Glutamatergic neuron (in vitro differentiated cells): ENCODE data around the gene FRAS1. TPM values are rescaled to one million over a fixed set of nuclear protein-coding genes. Genes with fewer than 3 reads are reported as not detected.
"Not testable (repeated sequence)": the region's sequence is repeated elsewhere in the genome, so short reads cannot be mapped to it uniquely, and the experiment has no call there.

Experiments
- DNase-seq: peaks from one replicate; pipeline ENCODE4 v3.0.0; 2022
- H3K27ac Mint-ChIP-seq: one replicate; pipeline ENCODE4 v1.8.0; 2020; ENCODE audit warnings: mild to moderate bottlenecking, mixed read lengths, inconsistent platforms; ENCODE audit not compliant: unreplicated experiment
- H3K27me3 Mint-ChIP-seq: one replicate; pipeline ENCODE4 v1.8.0; 2020; ENCODE audit warnings: mild to moderate bottlenecking, moderate library complexity, mixed read lengths, inconsistent platforms; ENCODE audit not compliant: unreplicated experiment
- H3K36me3 Mint-ChIP-seq: one replicate; pipeline ENCODE4 v1.8.0; 2020; ENCODE audit warnings: mild to moderate bottlenecking, mixed read lengths, inconsistent platforms; ENCODE audit not compliant: unreplicated experiment
- H3K4me1 Mint-ChIP-seq: one replicate; pipeline ENCODE4 v1.8.0; 2020; ENCODE audit warnings: mild to moderate bottlenecking, low read depth, mixed read lengths, inconsistent platforms; ENCODE audit not compliant: unreplicated experiment
- H3K4me3 Mint-ChIP-seq: one replicate; pipeline ENCODE4 v1.8.0; 2020; ENCODE audit warnings: mild to moderate bottlenecking, mixed read lengths, inconsistent platforms; ENCODE audit not compliant: unreplicated experiment
- H3K9me3 Mint-ChIP-seq: one replicate; pipeline ENCODE4 v1.8.0; 2020; ENCODE audit warnings: mild to moderate bottlenecking, moderate library complexity, mixed read lengths, inconsistent platforms; ENCODE audit not compliant: unreplicated experiment
- CTCF ChIP-seq: fragments of 200-600 bp; sonication (generic); IDR thresholded peaks from one replicate; pipeline ENCODE4 v1.5.0; 2021; ENCODE audit not compliant: partially characterized antibody, unreplicated experiment
- total RNA-seq: library from RNA; stranded (reverse); fragmentation: NEBNext Ultra II Directional; extraction: Animal tissue kit (Norgen Biotek cat#: 25700); gene quantifications from one replicate; pipeline ENCODE4 v1.2.1, GENCODE V29; 2021; ENCODE audit not compliant: unreplicated experiment

The FRAS1 gene
- total RNA-seq, 1 donor from 2014 or later = 18.7 TPM

GRCh38 chr4:78483811-78484210 is 426.7 kb downstream of the FRAS1 start:
- Mint-ChIP-seq H3K27ac (no peak overlapping the region), H3K4me3 (no peak overlapping the region), H3K9me3 (peaks cover 2% of the 10 kb centered on the region), H3K27me3 (no peaks in the 10 kb centered on the region), H3K36me3 (no peaks in the 10 kb centered on the region), H3K4me1 (no peaks in the 10 kb centered on the region)
- DNase-seq = no peak
- TF ChIP-seq CTCF = no peak

GRCh38 chr4:78484574-78484973 is 427.5 kb downstream of the FRAS1 start:
- H3K9me3 Mint-ChIP-seq = no peaks in the 10 kb centered on the region
- H3K27ac Mint-ChIP-seq = no peak overlapping the region
- no peak for DNase-seq
- H3K36me3 Mint-ChIP-seq = no peaks in the 10 kb centered on the region
- H3K27me3 Mint-ChIP-seq = no peaks in the 10 kb centered on the region
- H3K4me1 Mint-ChIP-seq = no peaks in the 10 kb centered on the region
- no peak overlapping the region for H3K4me3 Mint-ChIP-seq
- no peak for TF ChIP-seq CTCF

GRCh38 chr4:78493731-78494130 is 436.6 kb downstream of the FRAS1 start:
- peaks cover 6% of the 10 kb centered on the region for H3K36me3 Mint-ChIP-seq
- H3K9me3 Mint-ChIP-seq = peaks cover 2% of the 10 kb centered on the region
- DNase-seq = no peak
- no peak for TF ChIP-seq CTCF
- H3K27me3 Mint-ChIP-seq = peaks cover 2% of the 10 kb centered on the region
- no peaks in the 10 kb centered on the region for H3K4me1 Mint-ChIP-seq
- H3K27ac Mint-ChIP-seq = no peak overlapping the region
- no peak overlapping the region for H3K4me3 Mint-ChIP-seq

GRCh38 chr4:78496021-78496643 is 439.0 kb downstream of the FRAS1 start:
- no peaks in the 10 kb centered on the region for H3K27me3 Mint-ChIP-seq

GRCh38 chr4:78506260-78506659 is 449.1 kb downstream of the FRAS1 start:
- H3K27ac Mint-ChIP-seq, H3K4me3 Mint-ChIP-seq, H3K27me3 Mint-ChIP-seq, H3K9me3 Mint-ChIP-seq, H3K4me1 Mint-ChIP-seq, H3K36me3 Mint-ChIP-seq, DNase-seq: not testable (repeated sequence)

More at GRCh38 chr4:78496021-78496643, 439.0 kb downstream of the FRAS1 start:
- Mint-ChIP-seq H3K36me3 (peaks cover 6% of the 10 kb centered on the region), H3K4me1 (no peaks in the 10 kb centered on the region), H3K27ac (no peak overlapping the region), H3K4me3 (no peak overlapping the region), H3K9me3 (no peaks in the 10 kb centered on the region)
- no peak for DNase-seq
- TF ChIP-seq CTCF = no peak
